Activated naive CD8-positive, alpha-beta T cell treated with anti-CD3 and anti-CD28 coated beads, Interleukin-2, amount 50 U/mL, for 16 hours (primary cell): ENCODE measurements around the gene DCAF4L1.
A peak's percentile ranks its signal among the peaks of the same experiment; 100 is the strongest.

ENCODE experiments used
- DNase-seq: peaks from one replicate; pipeline ENCODE4 v3.0.0-alpha.2; 2020; ENCODE audit warnings: low read depth, low spot score

DCAF4L1 gene

GRCh38 chr4:41981456-41981855 is at the start of gene DCAF4L1:
Gene DCAF4L1 (plus strand): TSS chr4:41981756. CDS start chr4:41981793, 37 bp downstream.
- DNase-seq = no peak

GRCh38 chr4:41932988-41933387 is 48.6 kb upstream of the DCAF4L1 start:
- no peak for DNase-seq

GRCh38 chr4:41933997-41934503 is 47.5 kb upstream of the DCAF4L1 start:
- DNase-seq = no peak

- no peak for DNase-seq
These were observed 47.0 kb upstream of the DCAF4L1 start for GRCh38 chr4:41934514-41934900.

GRCh38 chr4:41934901-41935651 is 46.5 kb upstream of the DCAF4L1 start, which contains the start of gene TMEM33:
Gene TMEM33 (plus strand): TSS chr4:41935429. CDS start chr4:41935485, 56 bp downstream.
- DNase-seq = peak; percentile 58

GRCh38 chr4:41935652-41936021 is 45.9 kb upstream of the DCAF4L1 start:
- no peak for DNase-seq

GRCh38 chr4:41939016-41939626 is 42.4 kb upstream of the DCAF4L1 start:
- DNase-seq = no peak

GRCh38 chr4:41940834-41941233 is 40.7 kb upstream of the DCAF4L1 start:
- DNase-seq = no peak

GRCh38 chr4:41943506-41943905 is 38.0 kb upstream of the DCAF4L1 start:
- DNase-seq = no peak

- DNase-seq = no peak
These were observed 37.5 kb upstream of the DCAF4L1 start for GRCh38 chr4:41944089-41944488.

- DNase-seq = no peak
These were observed 32.0 kb upstream of the DCAF4L1 start for GRCh38 chr4:41949531-41949930.

- DNase-seq = no peak
These were observed 23.9 kb upstream of the DCAF4L1 start for GRCh38 chr4:41957634-41958033.

- no peak for DNase-seq
These were observed 18.5 kb upstream of the DCAF4L1 start for GRCh38 chr4:41963105-41963504.

GRCh38 chr4:41964401-41964800 is 17.2 kb upstream of the DCAF4L1 start:
- DNase-seq = no peak

- DNase-seq = no peak
These were observed 14.2 kb upstream of the DCAF4L1 start for GRCh38 chr4:41967392-41967791.

- DNase-seq = no peak
These were observed 11.9 kb upstream of the DCAF4L1 start for GRCh38 chr4:41969671-41970070.

- no peak for DNase-seq
These were observed 6.2 kb upstream of the DCAF4L1 start for GRCh38 chr4:41975341-41975740.

GRCh38 chr4:41976775-41977516 is 4.6 kb upstream of the DCAF4L1 start:
- DNase-seq = no peak

GRCh38 chr4:41977709-41978108 is 3.8 kb upstream of the DCAF4L1 start:
- no peak for DNase-seq

GRCh38 chr4:41982716-41983115 is 1.2 kb downstream of the DCAF4L1 start:
- no peak for DNase-seq

- DNase-seq = no peak
These were observed 3.6 kb downstream of the DCAF4L1 start for GRCh38 chr4:41985151-41985550.

- DNase-seq = no peak
These were observed 8.4 kb downstream of the DCAF4L1 start for GRCh38 chr4:41989994-41990364.
